Measurements from ENCODE around the gene MAMDC2.
A peak's percentile ranks its signal among the peaks of the same experiment; 100 is the strongest.

MAMDC2 gene

DNA sequence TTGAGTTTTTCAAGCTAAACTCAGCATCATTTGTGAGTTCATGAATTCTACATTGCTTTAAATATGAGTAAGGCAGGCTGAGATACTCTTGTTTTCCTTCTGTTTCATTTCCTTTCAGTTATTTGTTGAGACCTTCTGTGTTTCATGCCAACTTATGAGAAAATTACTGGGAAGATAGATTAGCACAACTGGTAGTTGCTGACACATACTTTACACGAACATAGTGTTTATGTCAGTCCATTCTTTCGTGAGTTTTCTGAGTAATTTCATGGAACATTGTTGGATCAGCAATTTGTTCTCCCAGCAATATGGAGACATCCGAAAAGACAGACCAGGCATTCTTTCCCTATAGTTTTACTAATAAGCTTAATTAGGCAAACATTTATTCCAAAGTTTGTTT lies 113.1 kb downstream of the MAMDC2 start:
- H3K4me3 ChIP-seq (replicated peaks in 1 of 2; ENCODE audit: low read depth in 2 of 2, low read length in 2 of 2): no peak overlapping the region
- TF ChIP-seq, protein P1, sequence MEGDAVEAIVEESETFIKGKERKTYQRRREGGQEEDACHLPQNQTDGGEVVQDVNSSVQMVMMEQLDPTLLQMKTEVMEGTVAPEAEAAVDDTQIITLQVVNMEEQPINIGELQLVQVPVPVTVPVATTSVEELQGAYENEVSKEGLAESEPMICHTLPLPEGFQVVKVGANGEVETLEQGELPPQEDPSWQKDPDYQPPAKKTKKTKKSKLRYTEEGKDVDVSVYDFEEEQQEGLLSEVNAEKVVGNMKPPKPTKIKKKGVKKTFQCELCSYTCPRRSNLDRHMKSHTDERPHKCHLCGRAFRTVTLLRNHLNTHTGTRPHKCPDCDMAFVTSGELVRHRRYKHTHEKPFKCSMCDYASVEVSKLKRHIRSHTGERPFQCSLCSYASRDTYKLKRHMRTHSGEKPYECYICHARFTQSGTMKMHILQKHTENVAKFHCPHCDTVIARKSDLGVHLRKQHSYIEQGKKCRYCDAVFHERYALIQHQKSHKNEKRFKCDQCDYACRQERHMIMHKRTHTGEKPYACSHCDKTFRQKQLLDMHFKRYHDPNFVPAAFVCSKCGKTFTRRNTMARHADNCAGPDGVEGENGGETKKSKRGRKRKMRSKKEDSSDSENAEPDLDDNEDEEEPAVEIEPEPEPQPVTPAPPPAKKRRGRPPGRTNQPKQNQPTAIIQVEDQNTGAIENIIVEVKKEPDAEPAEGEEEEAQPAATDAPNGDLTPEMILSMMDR (IDR thresholded peaks at IDR 0.05; ENCODE audit: low read depth, low read length): no peak
- peak; percentile 52 to 75 for DNase-seq (ENCODE audit: low read depth in 2 of 2)

DNA sequence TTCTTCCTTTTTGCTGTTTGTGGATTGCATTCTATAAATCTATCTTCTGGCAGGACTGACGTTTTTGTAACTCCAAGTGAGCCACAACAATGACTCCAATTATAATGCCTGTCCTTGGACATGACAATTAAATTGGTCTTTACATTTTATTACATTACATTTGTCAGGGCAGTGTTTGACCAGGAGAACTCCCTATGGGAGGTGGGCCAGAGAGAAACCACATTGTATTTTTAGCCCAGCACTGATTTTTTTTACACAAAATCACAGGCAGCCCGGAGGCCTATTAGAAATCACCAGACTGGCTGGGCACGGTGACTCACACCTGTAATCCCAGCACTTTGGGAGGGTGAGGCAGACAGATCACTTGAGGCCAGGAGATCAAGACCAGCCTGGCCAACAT lies 116.0 kb downstream of the MAMDC2 start:
- TF ChIP-seq, protein P1 (IDR thresholded peaks at IDR 0.05; ENCODE audit: low read depth, low read length): no peak
- no peak overlapping the region for H3K4me3 ChIP-seq (replicated peaks in 1 of 2; ENCODE audit: low read depth in 2 of 2, low read length in 2 of 2)
- DNase-seq (ENCODE audit: low read depth in 2 of 2): peak in 1 of 2 donors; percentile 16

- no peak overlapping the region for H3K4me3 ChIP-seq (replicated peaks in 1 of 2; ENCODE audit: low read depth in 2 of 2, low read length in 2 of 2)
- TF ChIP-seq, protein P1 (IDR thresholded peaks at IDR 0.05; ENCODE audit: low read depth, low read length): no peak
- DNase-seq (ENCODE audit: low read depth in 2 of 2): no peak
Observed at GRCh38 chr9:70160686-70161600, 117.3 kb downstream of the MAMDC2 start.

DNA sequence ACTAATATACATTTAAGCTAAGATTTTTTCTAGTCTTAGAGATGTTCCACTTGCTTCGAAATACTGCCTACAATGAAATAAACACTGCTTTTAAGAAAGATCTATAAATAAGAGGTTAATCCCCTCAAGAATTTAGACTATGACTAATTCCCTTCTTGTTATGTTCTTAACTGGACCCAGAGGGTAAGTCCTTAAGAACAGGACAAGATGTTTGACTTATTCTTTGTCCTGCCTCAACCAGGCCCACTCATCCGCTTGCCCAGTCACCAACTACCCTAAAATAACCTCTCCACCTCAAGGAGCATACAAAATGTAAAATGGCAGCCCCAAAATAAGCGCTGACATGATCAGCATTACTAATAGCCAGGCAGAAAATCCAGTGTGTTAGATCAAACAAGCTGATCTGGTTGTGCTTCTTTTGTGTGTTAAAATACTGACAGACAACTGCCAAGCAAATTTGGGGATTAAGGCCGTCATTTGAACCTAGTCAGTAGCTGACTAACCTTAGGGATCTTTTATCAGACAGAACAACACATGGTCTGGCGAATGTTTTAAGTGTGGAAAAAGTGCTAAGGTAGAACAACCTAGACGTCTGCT lies 121.5 kb downstream of the MAMDC2 start:
- H3K4me3 ChIP-seq (replicated peaks in 1 of 2; ENCODE audit: low read depth in 2 of 2, low read length in 2 of 2): no peak overlapping the region
- peak in 1 of 2 donors; percentile 23 for DNase-seq (ENCODE audit: low read depth in 2 of 2)
- TF ChIP-seq, protein P1 (IDR thresholded peaks at IDR 0.05; ENCODE audit: low read depth, low read length): no peak

- DNase-seq (ENCODE audit: low read depth in 2 of 2): no peak
- no peak overlapping the region for H3K4me3 ChIP-seq (replicated peaks in 1 of 2; ENCODE audit: low read depth in 2 of 2, low read length in 2 of 2)
- TF ChIP-seq, protein P1 (IDR thresholded peaks at IDR 0.05; ENCODE audit: low read depth, low read length): no peak
Observed at GRCh38 chr9:70168521-70168920, 124.9 kb downstream of the MAMDC2 start.

- no peak for DNase-seq (ENCODE audit: low read depth in 2 of 2)
- TF ChIP-seq, protein P1 (IDR thresholded peaks at IDR 0.05; ENCODE audit: low read depth, low read length): no peak
- H3K4me3 ChIP-seq (replicated peaks in 1 of 2; ENCODE audit: low read depth in 2 of 2, low read length in 2 of 2): no peak overlapping the region
Observed at GRCh38 chr9:70169222-70169621, 125.6 kb downstream of the MAMDC2 start.
